HEK293 (cell line): Measurements from ENCODE around the gene ZNF326.
A peak's percentile ranks its signal among the peaks of the same experiment; 100 is the strongest.

Experiments
- BCL11B ChIP-seq: fragments of 450-650 bp; formaldehyde crosslinking; IDR thresholded peaks from 2 replicates; pipeline ENCODE4 v1.5.1; 2016; ENCODE audit warnings: low read depth, missing biosample characterization, missing genetic modification characterization
- GLIS2 ChIP-seq: fragments of 450-650 bp; formaldehyde crosslinking; IDR thresholded peaks from 2 replicates; pipeline ENCODE4 v1.5.1; 2016; ENCODE audit warnings: missing biosample characterization, missing genetic modification characterization
- REPIN1 ChIP-seq: fragments of 450-650 bp; formaldehyde crosslinking; IDR thresholded peaks from 2 replicates; pipeline ENCODE4 v1.5.1; 2017; ENCODE audit warnings: missing biosample characterization, missing genetic modification characterization, low read depth
- ZBTB20 ChIP-seq: fragments of 450-650 bp; formaldehyde crosslinking; IDR thresholded peaks from 2 replicates; pipeline ENCODE4 v1.5.1; 2016; ENCODE audit warnings: missing biosample characterization, missing genetic modification characterization
- ZFP69B ChIP-seq: fragments of 450-650 bp; formaldehyde crosslinking; IDR thresholded peaks from 2 replicates; pipeline ENCODE4 v1.5.1; 2016; ENCODE audit warnings: missing biosample characterization, missing genetic modification characterization
- ZNF184 ChIP-seq: fragments of 450-650 bp; IDR thresholded peaks from 2 replicates; pipeline ENCODE4 v1.5.1; 2018; ENCODE audit warnings: missing biosample characterization, mild to moderate bottlenecking, missing genetic modification characterization
- ZNF2 ChIP-seq: fragments of 450-650 bp; formaldehyde crosslinking; IDR thresholded peaks from 2 replicates; pipeline ENCODE4 v1.5.1; 2016; ENCODE audit warnings: missing biosample characterization, missing genetic modification characterization
- ZNF24 ChIP-seq: fragments of 450-650 bp; formaldehyde crosslinking; IDR thresholded peaks from 2 replicates; pipeline ENCODE4 v1.5.1; 2016; ENCODE audit warnings: missing biosample characterization, missing genetic modification characterization
- ZNF266 ChIP-seq: fragments of 450-650 bp; formaldehyde crosslinking; IDR thresholded peaks from 2 replicates; pipeline ENCODE4 v1.5.1; 2016; ENCODE audit warnings: missing biosample characterization, missing genetic modification characterization, low read depth
- ZNF341 ChIP-seq: fragments of 450-650 bp; formaldehyde crosslinking; IDR thresholded peaks from 2 replicates; pipeline ENCODE4; 2016; ENCODE audit warnings: low read depth, missing biosample characterization, missing genetic modification characterization
- ZNF366 ChIP-seq: fragments of 450-650 bp; formaldehyde crosslinking; conservative IDR thresholded peaks from 2 replicates; pipeline ENCODE4 v1.5.1; 2016; ENCODE audit warnings: missing biosample characterization, missing genetic modification characterization
- ZNF394 ChIP-seq: fragments of 450-650 bp; formaldehyde crosslinking; IDR thresholded peaks from 2 replicates; pipeline ENCODE4 v1.5.1; 2016; ENCODE audit warnings: missing biosample characterization, missing genetic modification characterization, mild to moderate bottlenecking, moderate library complexity, borderline replicate concordance
- ZNF423 ChIP-seq: fragments of 450-650 bp; formaldehyde crosslinking; IDR thresholded peaks from 2 replicates; pipeline ENCODE4 v1.5.1; 2016; ENCODE audit warnings: missing biosample characterization, missing genetic modification characterization
- ZNF529 ChIP-seq: fragments of 450-650 bp; formaldehyde crosslinking; IDR thresholded peaks from 2 replicates; pipeline ENCODE4 v1.5.1; 2017; ENCODE audit warnings: missing genetic modification characterization, missing biosample characterization; ENCODE audit not compliant: insufficient replicate concordance
- ZNF596 ChIP-seq: fragments of 450-650 bp; IDR thresholded peaks from 2 replicates; pipeline ENCODE4 v1.5.0; 2018; ENCODE audit warnings: missing biosample characterization, mild to moderate bottlenecking, missing genetic modification characterization, moderate library complexity
- ZNF621 ChIP-seq: fragments of 450-650 bp; formaldehyde crosslinking; IDR thresholded peaks from 2 replicates; pipeline ENCODE4 v1.5.1; 2017; ENCODE audit warnings: missing biosample characterization, missing genetic modification characterization
- ZNF654 ChIP-seq: fragments of 450-650 bp; formaldehyde crosslinking; IDR thresholded peaks from 2 replicates; pipeline ENCODE4 v1.5.1; 2016; ENCODE audit warnings: low read depth, missing biosample characterization, missing genetic modification characterization
- ZNF660 ChIP-seq: fragments of 450-650 bp; IDR thresholded peaks from 2 replicates; pipeline ENCODE4 v1.5.1; 2018; ENCODE audit warnings: missing biosample characterization, mild to moderate bottlenecking, missing genetic modification characterization
- ZNF677 ChIP-seq: fragments of 450-650 bp; IDR thresholded peaks from 2 replicates; pipeline ENCODE4 v1.5.0; 2018; ENCODE audit warnings: missing biosample characterization, mild to moderate bottlenecking, missing genetic modification characterization, moderate library complexity
- ZNF692 ChIP-seq: fragments of 450-650 bp; formaldehyde crosslinking; IDR thresholded peaks from 2 replicates; pipeline ENCODE4 v1.5.1; 2016; ENCODE audit warnings: missing biosample characterization, missing genetic modification characterization
- ZNF843 ChIP-seq: fragments of 450-650 bp; formaldehyde crosslinking; IDR thresholded peaks from 2 replicates; pipeline ENCODE4 v1.5.1; 2016; ENCODE audit warnings: missing biosample characterization, missing genetic modification characterization
- ZSCAN16 ChIP-seq: fragments of 450-650 bp; formaldehyde crosslinking; IDR thresholded peaks from 2 replicates; pipeline ENCODE4 v1.5.1; 2016; ENCODE audit warnings: missing biosample characterization, missing genetic modification characterization
- TF ChIP-seq, protein P1 (sequence below): fragments of 450-650 bp; formaldehyde crosslinking; IDR thresholded peaks from 2 replicates; pipeline ENCODE4 v1.5.1; 2017; ENCODE audit warnings: missing biosample characterization, missing genetic modification characterization
- TF ChIP-seq, protein P2 (sequence below): fragments of 450-650 bp; formaldehyde crosslinking; optimal IDR thresholded peaks from 2 replicates; pipeline ENCODE3; 2016; ENCODE audit warnings: missing biosample characterization, mild to moderate bottlenecking, missing genetic modification characterization
- TF ChIP-seq, protein P3 (sequence below): fragments of 450-650 bp; formaldehyde crosslinking; IDR thresholded peaks from 2 replicates; pipeline ENCODE4 v1.5.1; 2016; ENCODE audit warnings: missing biosample characterization, missing genetic modification characterization
- TF ChIP-seq, protein P4 (sequence below): fragments of 450-650 bp; formaldehyde crosslinking; IDR thresholded peaks from 2 replicates; pipeline ENCODE4 v1.5.1; 2017; ENCODE audit warnings: missing biosample characterization, missing genetic modification characterization
- TF ChIP-seq, protein P5 (sequence below): fragments of 450-650 bp; formaldehyde crosslinking; IDR thresholded peaks from 2 replicates; pipeline ENCODE4 v1.5.1; 2016; ENCODE audit warnings: missing biosample characterization, missing genetic modification characterization
- TF ChIP-seq, protein P6 (sequence below): fragments of 450-650 bp; formaldehyde crosslinking; IDR thresholded peaks from 2 replicates; pipeline ENCODE4 v1.5.1; 2017; ENCODE audit warnings: missing biosample characterization, missing genetic modification characterization

The ZNF326 gene

GRCh38 chr1:89994805-89995597 is at the start of gene ZNF326 (continued):
- no peak for TF ChIP-seq ZNF529 (tag by site-specific recombination)
- 0 out of 2 replicates have a peak, but pooled peaks have one; percentile 20 for TF ChIP-seq ZNF677 (tag by site-specific recombination)
- no peak for TF ChIP-seq ZNF654 (tag by site-specific recombination)
- TF ChIP-seq, protein P1, sequence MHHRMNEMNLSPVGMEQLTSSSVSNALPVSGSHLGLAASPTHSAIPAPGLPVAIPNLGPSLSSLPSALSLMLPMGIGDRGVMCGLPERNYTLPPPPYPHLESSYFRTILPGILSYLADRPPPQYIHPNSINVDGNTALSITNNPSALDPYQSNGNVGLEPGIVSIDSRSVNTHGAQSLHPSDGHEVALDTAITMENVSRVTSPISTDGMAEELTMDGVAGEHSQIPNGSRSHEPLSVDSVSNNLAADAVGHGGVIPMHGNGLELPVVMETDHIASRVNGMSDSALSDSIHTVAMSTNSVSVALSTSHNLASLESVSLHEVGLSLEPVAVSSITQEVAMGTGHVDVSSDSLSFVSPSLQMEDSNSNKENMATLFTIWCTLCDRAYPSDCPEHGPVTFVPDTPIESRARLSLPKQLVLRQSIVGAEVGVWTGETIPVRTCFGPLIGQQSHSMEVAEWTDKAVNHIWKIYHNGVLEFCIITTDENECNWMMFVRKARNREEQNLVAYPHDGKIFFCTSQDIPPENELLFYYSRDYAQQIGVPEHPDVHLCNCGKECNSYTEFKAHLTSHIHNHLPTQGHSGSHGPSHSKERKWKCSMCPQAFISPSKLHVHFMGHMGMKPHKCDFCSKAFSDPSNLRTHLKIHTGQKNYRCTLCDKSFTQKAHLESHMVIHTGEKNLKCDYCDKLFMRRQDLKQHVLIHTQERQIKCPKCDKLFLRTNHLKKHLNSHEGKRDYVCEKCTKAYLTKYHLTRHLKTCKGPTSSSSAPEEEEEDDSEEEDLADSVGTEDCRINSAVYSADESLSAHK (tag by site-specific recombination) = peak; percentile 21; the same call in 1 of the 2 replicates
- TF ChIP-seq, protein P2, sequence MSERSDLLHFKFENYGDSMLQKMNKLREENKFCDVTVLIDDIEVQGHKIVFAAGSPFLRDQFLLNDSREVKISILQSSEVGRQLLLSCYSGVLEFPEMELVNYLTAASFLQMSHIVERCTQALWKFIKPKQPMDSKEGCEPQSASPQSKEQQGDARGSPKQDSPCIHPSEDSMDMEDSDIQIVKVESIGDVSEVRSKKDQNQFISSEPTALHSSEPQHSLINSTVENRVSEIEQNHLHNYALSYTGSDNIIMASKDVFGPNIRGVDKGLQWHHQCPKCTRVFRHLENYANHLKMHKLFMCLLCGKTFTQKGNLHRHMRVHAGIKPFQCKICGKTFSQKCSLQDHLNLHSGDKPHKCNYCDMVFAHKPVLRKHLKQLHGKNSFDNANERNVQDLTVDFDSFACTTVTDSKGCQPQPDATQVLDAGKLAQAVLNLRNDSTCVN = peak; percentile 98
- TF ChIP-seq, protein P3, sequence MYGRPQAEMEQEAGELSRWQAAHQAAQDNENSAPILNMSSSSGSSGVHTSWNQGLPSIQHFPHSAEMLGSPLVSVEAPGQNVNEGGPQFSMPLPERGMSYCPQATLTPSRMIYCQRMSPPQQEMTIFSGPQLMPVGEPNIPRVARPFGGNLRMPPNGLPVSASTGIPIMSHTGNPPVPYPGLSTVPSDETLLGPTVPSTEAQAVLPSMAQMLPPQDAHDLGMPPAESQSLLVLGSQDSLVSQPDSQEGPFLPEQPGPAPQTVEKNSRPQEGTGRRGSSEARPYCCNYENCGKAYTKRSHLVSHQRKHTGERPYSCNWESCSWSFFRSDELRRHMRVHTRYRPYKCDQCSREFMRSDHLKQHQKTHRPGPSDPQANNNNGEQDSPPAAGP (tag by site-specific recombination) = peak; percentile 75
- peak; percentile 97 for TF ChIP-seq ZNF341 (tag by site-specific recombination)
- TF ChIP-seq ZFP69B (tag by site-specific recombination) = peak; percentile 73
- 0 out of 2 replicates have a peak, but pooled peaks have one; percentile 20 for TF ChIP-seq ZNF423 (tag by site-specific recombination)
- TF ChIP-seq ZNF184 (tag by site-specific recombination) = no peak; the same call in 1 of the 2 replicates
- no peak for TF ChIP-seq ZNF621 (tag by site-specific recombination)
- TF ChIP-seq, protein P4, sequence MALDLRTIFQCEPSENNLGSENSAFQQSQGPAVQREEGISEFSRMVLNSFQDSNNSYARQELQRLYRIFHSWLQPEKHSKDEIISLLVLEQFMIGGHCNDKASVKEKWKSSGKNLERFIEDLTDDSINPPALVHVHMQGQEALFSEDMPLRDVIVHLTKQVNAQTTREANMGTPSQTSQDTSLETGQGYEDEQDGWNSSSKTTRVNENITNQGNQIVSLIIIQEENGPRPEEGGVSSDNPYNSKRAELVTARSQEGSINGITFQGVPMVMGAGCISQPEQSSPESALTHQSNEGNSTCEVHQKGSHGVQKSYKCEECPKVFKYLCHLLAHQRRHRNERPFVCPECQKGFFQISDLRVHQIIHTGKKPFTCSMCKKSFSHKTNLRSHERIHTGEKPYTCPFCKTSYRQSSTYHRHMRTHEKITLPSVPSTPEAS (tag by site-specific recombination) = 0 out of 2 replicates have a peak, but pooled peaks have one; percentile 18
- TF ChIP-seq REPIN1 (tag by site-specific recombination) = 0 out of 2 replicates have a peak, but pooled peaks have one; percentile 26
- 0 out of 2 replicates have a peak, but pooled peaks have one; percentile 86 for TF ChIP-seq ZNF660 (tag by site-specific recombination)
- TF ChIP-seq ZNF692 (tag by site-specific recombination) = peak; percentile 43
- TF ChIP-seq ZNF366 (tag by site-specific recombination) = peak; percentile 97
- TF ChIP-seq, protein P5, sequence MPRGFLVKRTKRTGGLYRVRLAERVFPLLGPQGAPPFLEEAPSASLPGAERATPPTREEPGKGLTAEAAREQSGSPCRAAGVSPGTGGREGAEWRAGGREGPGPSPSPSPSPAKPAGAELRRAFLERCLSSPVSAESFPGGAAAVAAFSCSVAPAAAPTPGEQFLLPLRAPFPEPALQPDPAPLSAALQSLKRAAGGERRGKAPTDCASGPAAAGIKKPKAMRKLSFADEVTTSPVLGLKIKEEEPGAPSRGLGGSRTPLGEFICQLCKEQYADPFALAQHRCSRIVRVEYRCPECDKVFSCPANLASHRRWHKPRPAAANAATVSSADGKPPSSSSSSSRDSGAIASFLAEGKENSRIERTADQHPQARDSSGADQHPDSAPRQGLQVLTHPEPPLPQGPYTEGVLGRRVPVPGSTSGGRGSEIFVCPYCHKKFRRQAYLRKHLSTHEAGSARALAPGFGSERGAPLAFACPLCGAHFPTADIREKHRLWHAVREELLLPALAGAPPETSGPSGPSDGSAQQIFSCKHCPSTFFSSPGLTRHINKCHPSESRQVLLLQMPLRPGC (tag by site-specific recombination) = peak; percentile 38; the same call in 1 of the 2 replicates
- TF ChIP-seq ZNF24 (tag by site-specific recombination) = 0 out of 2 replicates have a peak, but pooled peaks have one; percentile 78
- peak; percentile 91 for TF ChIP-seq ZBTB20
- peak; percentile 21; the same call in 1 of the 2 replicates for TF ChIP-seq BCL11B (tag by site-specific recombination)
- TF ChIP-seq ZNF596 = peak; percentile 65
- TF ChIP-seq ZSCAN16 (tag by site-specific recombination) = peak; percentile 81
- no peak; the same call in 1 of the 2 replicates for TF ChIP-seq ZNF843 (tag by site-specific recombination)
- 0 out of 2 replicates have a peak, but pooled peaks have one; percentile 10 for TF ChIP-seq ZNF266 (tag by site-specific recombination)
- peak; percentile 66; the same call in 1 of the 2 replicates for TF ChIP-seq ZNF394
- peak; percentile 80 for TF ChIP-seq ZNF2
- TF ChIP-seq, protein P6, sequence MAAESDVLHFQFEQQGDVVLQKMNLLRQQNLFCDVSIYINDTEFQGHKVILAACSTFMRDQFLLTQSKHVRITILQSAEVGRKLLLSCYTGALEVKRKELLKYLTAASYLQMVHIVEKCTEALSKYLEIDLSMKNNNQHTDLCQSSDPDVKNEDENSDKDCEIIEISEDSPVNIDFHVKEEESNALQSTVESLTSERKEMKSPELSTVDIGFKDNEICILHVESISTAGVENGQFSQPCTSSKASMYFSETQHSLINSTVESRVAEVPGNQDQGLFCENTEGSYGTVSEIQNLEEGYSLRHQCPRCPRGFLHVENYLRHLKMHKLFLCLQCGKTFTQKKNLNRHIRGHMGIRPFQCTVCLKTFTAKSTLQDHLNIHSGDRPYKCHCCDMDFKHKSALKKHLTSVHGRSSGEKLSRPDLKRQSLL (tag by site-specific recombination) = peak; percentile 3; the same call in 1 of the 2 replicates
- peak; percentile 97 for TF ChIP-seq GLIS2 (tag by site-specific recombination)
